Fibroblast of lung (primary cell): ENCODE data around the gene OR2AJ1.

Experiments
- EZH2 ChIP-seq: IDR thresholded peaks from 2 replicates; pipeline ENCODE4 v1.5.1; 2012; ENCODE audit warnings: low read length, control low read depth, mild to moderate bottlenecking; ENCODE audit errors: missing control alignments
- TF ChIP-seq, protein P1 (sequence below), 2 donors: IDR thresholded peaks in 1 of 2; conservative IDR thresholded peaks in 1 of 2; 1 replicate in 1 of 2; 2 replicates in 1 of 2; pipeline ENCODE4 v1.5.1; 2011 to 2012; ENCODE audit warnings: low read length in 2 of 2, control low read depth in 1 of 2, inconsistent platforms in 1 of 2, low read depth in 1 of 2, mild to moderate bottlenecking in 1 of 2

DNA sequence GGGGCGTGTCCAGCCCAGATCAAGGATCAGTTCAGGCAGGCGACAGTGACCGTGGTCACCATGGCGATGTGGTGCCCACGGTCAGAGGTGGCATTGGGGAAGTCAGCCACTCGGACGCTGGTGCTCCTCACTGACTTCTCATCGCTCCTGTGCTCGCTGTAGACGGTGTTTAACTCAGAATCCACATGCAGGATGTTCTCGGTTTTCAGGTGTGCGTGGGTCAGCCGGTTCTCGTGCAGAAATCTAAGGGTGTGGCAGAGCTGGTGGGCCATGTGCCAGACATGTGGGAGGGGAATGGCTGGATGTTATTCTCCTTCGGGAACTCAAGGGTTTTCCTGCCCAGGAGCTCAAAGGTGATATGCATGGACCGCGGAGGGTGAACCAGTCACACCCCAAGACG, 11.7 kb downstream of the OR2AJ1 start:
- TF ChIP-seq, protein P1, sequence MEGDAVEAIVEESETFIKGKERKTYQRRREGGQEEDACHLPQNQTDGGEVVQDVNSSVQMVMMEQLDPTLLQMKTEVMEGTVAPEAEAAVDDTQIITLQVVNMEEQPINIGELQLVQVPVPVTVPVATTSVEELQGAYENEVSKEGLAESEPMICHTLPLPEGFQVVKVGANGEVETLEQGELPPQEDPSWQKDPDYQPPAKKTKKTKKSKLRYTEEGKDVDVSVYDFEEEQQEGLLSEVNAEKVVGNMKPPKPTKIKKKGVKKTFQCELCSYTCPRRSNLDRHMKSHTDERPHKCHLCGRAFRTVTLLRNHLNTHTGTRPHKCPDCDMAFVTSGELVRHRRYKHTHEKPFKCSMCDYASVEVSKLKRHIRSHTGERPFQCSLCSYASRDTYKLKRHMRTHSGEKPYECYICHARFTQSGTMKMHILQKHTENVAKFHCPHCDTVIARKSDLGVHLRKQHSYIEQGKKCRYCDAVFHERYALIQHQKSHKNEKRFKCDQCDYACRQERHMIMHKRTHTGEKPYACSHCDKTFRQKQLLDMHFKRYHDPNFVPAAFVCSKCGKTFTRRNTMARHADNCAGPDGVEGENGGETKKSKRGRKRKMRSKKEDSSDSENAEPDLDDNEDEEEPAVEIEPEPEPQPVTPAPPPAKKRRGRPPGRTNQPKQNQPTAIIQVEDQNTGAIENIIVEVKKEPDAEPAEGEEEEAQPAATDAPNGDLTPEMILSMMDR (conservative IDR thresholded peaks at IDR 0.05 in 1 of 2, IDR thresholded peaks at IDR 0.05 in 1 of 2; ENCODE audit: low read depth in 1 of 2, low read length in 2 of 2): no peak
- TF ChIP-seq EZH2: no peak
